ENCODE results near the gene RNF225.
"Not testable (repeated sequence)": the region's sequence is repeated elsewhere in the genome, so short reads cannot be mapped to it uniquely, and the experiment has no call there.

RNF225 gene

DNA sequence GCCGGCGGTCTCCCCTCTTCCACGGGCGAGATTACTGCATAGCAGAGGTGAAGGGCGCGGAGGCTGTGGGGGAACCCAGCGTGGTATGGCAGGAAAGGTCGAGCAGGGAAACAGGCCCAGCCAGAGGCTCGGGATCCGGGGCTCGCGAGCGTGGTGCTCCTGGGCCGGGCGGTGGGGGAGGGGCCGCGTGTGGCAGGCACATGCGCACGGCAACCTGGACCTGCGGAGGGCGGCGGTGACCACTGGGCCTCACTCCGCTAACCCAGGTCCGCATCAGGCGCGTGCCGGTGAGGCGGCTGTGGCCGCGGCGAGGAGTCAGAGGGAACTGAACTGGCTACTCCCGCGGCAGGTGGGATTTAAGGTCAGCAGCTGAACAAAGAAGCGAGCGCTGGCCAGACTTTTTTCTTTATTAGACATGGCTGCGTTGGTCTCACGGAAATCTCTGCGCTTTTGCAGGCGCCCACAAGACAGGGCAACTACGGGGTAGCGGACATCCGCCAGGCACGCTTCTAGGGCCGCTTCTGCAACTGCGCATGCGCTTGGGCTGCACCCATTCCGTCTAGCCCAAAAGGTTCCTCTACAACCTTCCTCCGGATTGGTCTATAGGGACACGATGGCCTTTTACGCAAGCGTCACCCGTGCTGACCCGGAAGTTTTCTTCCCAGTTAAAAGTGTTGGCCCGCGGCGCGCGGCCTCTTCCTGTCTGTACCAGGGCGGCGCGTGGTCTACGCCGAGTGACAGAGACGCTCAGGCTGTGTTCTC lies 8.7 kb upstream of the RNF225 start, which contains the start of gene RPS5:
RPS5 (plus strand) TSS at position 694 of the 762 bp plus-strand sequence. CDS start 869 bp downstream, outside the sequence.
- DNase-seq (ENCODE audit: extremely low read depth in 1 of 2, low read depth in 1 of 2) = peak; percentile 84 to 95

DNA sequence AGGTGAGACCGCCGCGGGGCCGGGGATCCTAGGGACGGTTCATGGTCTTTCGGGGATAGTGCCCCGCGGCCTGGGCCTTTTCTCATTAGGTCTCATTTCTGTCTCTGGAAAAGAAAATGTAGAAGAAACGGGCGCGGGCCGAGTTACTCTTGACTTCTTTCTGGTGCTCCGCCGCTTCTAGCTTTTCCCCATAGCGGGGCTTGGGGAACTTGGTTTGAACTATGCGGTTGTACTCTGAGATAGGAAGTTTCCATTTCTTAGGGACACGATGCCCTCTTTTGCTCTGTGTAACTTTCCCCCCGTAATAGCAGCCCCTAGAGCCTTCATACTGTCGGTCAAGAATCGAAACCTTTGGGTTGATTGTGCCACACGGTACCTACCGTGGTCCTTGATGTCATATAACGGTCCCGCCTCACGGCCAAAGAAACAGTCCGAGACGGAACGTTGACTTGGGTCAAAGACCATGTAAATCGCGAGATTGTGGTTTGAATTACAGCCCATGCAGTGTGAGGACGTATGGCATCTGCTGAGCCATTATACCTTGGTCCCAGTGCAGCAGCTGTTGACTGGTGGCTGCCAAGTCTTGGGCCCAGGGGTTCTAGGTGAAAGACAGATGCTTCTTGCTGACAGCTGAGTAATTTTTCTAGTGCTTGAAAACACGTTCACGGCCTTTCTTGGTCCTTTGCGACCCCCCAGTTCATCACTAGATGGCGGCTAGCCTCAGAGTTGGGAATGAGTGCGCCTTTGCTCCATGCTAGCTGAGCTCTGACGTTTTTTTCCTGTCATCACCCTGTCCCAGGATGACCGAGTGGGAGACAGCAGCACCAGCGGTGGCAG lies 7.9 kb upstream of the RNF225 start:
- DNase-seq (ENCODE audit: extremely low read depth in 1 of 2, low read depth in 1 of 2) = no peak

- no peak for DNase-seq (ENCODE audit: extremely low read depth in 1 of 2, low read depth in 1 of 2)
These were observed 7.3 kb upstream of the RNF225 start for GRCh38 chr19:58388175-58388526.

DNA sequence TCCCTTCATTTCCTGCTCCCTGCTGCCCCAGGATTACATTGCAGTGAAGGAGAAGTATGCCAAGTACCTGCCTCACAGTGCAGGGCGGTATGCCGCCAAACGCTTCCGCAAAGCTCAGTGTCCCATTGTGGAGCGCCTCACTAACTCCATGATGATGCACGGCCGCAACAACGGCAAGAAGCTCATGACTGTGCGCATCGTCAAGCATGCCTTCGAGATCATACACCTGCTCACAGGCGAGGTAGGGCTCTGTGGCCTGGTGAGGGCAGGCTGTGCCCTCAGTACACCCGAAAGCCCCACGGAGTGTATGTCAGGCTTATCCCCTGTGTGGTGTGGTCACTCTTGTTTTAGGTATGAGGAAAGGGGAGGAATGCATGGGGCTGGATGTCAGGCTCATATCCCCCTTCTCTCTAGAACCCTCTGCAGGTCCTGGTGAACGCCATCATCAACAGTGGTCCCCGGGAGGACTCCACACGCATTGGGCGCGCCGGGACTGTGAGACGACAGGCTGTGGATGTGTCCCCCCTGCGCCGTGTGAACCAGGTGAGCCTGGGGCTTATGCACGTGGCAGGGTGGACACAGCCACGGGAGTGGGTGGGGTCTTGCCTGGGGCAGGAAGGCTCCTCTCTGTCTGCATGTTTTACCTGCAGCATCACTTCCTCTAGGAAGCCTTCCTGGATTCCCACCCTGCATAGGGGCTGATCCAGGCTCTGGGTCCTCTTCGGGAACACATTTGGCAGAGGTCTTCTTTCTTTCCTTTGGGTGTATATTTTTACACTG lies 2.3 kb upstream of the RNF225 start:
- DNase-seq (ENCODE audit: extremely low read depth in 1 of 2, low read depth in 1 of 2) = no peak

- no peak for DNase-seq (ENCODE audit: extremely low read depth in 1 of 2, low read depth in 1 of 2)
These were observed 1.8 kb upstream of the RNF225 start for GRCh38 chr19:58393725-58394033.

DNA sequence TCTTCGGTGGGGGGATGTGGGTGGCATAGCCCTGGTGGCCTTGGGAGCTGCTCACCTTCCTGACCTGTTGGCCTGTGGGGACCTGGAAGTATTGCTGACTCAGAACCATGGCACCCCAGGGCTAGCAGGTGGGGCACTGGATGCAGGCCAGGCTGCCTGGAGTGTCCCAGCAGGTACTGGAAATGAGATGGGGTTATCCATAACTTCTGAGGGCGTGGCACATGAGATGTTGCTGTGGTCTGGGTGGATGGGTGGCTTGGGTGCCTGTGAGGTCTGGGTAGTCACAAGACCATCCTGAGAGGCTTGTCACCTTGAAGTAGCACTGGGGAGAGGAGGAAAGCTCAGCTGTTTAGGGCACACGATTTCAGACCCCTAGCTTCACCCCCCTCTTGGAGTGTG lies 636 bp upstream of the RNF225 start:
- no peak for DNase-seq (ENCODE audit: extremely low read depth in 1 of 2, low read depth in 1 of 2)

GRCh38 chr19:58395979-58396627 lies 647 bp downstream of the RNF225 start:
- DNase-seq (ENCODE audit: extremely low read depth in 1 of 2, low read depth in 1 of 2) = no peak

DNA sequence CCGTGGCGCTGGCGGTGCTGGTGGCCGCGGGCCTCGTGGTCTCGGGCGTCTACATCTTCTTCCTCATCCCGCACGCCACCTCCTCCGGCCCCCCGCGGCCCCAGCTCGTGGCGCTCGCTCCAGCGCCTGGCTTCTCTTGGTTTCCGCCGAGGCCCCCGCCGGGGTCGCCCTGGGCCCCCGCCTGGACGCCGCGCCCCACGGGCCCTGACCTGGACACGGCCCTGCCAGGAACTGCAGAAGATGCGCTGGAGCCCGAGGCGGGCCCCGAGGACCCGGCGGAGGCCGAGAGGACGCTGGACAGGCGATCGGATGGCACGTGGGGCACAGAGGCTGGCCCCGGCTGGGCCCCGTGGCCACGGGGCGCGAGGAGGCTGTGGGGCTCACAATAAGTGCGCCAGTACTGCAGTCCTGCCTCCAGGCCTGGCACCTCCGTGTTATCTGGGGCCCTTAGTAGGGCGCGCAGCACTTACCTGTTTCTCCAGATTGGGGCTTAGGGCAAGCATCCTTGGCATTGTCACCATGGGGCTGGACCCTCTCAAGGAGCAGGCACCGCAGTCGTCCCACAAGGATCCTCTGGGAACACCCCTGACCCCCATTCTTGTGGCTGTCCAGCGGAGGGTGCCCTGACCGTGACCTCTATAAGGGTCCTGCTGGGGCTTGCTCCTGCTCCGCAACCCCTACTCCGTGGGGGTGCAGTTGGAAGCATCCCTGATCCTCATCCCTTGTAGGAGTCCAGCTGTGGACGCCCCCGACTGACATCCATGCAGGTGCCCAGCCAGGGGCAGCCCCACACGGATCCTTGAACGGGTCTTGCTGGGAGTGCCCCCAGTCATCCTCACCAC lies 1.5 kb downstream of the RNF225 start:
- DNase-seq (ENCODE audit: extremely low read depth in 1 of 2, low read depth in 1 of 2) = no peak

GRCh38 chr19:58397533-58398037 lies 2.1 kb downstream of the RNF225 start:
- no peak for DNase-seq (ENCODE audit: extremely low read depth in 1 of 2, low read depth in 1 of 2)

DNA sequence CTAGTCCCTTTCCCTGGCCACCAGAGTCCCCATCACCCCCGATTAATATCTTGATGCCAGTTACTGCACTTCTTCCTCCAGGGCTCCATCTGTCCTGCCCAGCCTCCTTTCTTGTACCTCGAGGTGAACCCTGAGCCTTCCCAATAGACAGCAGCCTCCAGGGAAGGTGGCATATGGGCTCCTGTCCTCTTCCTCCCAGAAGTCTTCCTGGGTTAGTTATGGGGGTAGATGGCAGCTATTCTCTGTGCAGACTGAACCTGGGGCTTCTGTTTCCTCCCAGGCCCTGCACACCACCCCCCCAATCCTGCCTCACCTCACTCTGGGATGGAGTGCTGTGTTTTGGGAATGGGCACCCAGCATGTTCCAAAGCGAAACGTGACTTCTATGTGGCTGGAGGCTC lies 2.6 kb downstream of the RNF225 start:
- no peak for DNase-seq (ENCODE audit: extremely low read depth in 1 of 2, low read depth in 1 of 2)

- no peak for DNase-seq (ENCODE audit: extremely low read depth in 1 of 2, low read depth in 1 of 2)
These were observed 3.1 kb downstream of the RNF225 start for GRCh38 chr19:58398545-58398944.

GRCh38 chr19:58399903-58400302 lies 4.4 kb downstream of the RNF225 start:
- no peak for DNase-seq (ENCODE audit: extremely low read depth in 1 of 2, low read depth in 1 of 2)

- no peak for DNase-seq (ENCODE audit: extremely low read depth in 1 of 2, low read depth in 1 of 2)
These were observed 5.0 kb downstream of the RNF225 start for GRCh38 chr19:58400316-58400915.

DNA sequence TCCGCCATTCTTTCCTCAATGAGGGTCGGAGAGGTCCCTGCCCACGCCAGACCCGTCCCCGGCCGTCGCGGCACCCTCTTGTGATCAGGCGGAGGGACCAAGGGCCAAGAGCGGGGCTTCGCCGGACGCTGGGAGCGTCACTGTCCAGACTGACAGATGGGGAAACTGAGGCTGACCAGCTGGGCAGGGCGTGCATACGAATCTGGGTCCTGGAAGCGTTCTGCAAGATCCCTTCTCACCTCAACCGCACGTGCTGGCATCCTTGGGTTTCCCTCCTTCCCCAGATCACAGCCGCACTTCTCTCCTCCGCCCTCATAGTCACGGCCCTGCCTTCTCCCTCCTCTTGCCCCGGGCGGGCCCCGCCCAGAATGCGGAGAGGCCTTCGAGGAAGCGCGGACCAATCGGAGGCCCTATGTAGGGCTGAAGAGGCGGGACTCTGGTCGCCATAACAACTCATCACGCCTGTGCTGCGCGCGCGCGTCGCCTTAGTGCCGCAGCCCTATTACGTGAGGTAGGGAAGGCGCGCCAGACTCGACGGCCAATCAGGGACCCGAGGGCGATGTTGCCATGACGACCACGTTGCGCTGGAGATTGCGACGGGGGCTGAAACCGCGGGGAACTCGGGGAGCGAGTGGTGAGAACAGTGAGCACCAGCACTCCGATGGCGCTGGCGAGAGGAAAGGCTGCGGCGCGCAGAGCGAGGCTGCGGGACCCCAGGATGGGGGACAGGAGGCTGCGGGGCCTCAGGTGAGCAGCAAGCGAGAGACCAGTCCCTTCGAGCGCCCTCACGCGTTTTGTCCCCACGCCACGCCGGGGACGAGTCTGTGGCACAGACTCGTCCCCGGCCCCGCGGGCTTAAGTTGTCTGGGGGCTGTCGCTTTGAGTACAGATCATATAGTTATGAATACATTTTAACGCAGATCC lies 5.7 kb downstream of the RNF225 start:
- DNase-seq (ENCODE audit: extremely low read depth in 1 of 2, low read depth in 1 of 2) = peak; percentile 96 to 99

- DNase-seq (ENCODE audit: extremely low read depth in 1 of 2, low read depth in 1 of 2) = no peak
These were observed 6.5 kb downstream of the RNF225 start for GRCh38 chr19:58401840-58402421.

GRCh38 chr19:58403920-58404478 lies 8.5 kb downstream of the RNF225 start:
- not testable (repeated sequence) for DNase-seq (ENCODE audit: extremely low read depth in 1 of 2, low read depth in 1 of 2)

DNA sequence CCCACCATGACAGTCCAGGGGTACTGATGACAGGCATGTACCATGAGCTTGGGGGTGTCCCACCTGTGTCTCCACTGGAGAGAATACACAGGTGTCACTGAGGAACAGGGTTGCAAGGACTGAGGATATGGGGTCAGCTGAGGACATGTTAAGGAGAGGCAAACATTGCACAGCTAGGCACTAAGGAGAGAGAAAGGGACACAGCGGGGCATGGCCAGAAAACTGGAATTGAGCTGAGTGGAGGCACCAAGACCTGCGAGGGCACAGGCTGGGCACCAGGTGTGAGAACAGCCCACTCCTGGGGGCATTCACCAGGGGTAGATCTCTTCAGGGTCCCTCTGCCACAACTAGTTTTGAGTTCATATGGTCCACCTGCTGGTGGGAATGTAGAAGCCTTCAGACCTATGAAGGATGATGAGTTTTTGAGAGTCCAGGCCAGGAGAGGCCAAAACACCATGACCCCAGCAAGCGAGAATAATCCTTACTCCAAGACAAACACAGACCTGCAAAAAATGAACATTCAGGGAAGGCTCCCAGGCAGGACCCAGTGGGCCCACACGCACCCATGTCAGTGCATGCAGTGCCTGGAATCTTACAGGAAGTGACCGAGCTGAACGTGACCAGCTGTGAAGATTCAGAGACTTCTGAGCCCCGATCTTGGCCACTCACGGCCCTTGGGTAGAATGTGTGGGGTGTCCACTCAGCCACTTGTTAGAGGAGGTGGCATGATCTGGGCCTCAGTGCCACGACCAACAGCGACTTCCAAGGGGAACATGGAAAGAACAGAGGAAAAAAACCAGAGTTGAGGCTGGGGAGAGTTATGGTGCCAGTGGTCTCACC lies 11.6 kb downstream of the RNF225 start:
- DNase-seq (ENCODE audit: extremely low read depth in 1 of 2, low read depth in 1 of 2) = no peak

All from stimulated activated CD8-positive, alpha-beta memory T cell treated with anti-CD3 and anti-CD28 coated beads, Interleukin-7, amount 100 ng/mL, for 48 hours (primary cell).